OCI-LY1 (cell line): Measurements from ENCODE around the gene C9orf78.

Source experiments
- H2AFZ ChIP-seq: fragments of 200-600 bp; sonication (generic), shearing (Covaris generic); 2 replicates; pipeline ENCODE4 v1.6.0; 2014; ENCODE audit warnings: antibody characterized with exemption, mild to moderate bottlenecking, low read length
- H3F3A ChIP-seq: fragments of 200-600 bp; sonication (generic), shearing (Covaris generic); 2 replicates; pipeline ENCODE4 v1.6.0; 2014; ENCODE audit warnings: mild to moderate bottlenecking, antibody characterized with exemption, low read length, moderate library complexity; ENCODE audit not compliant: insufficient read depth
- H3K27ac ChIP-seq: fragments of 200-600 bp; sonication (generic); 2 replicates; pipeline ENCODE4 v1.5.1; 2014; ENCODE audit warnings: low read length, mixed run types, mild to moderate bottlenecking, low read depth; ENCODE audit not compliant: poor library complexity, severe bottlenecking
- H3K27me3 ChIP-seq: fragments of 200-600 bp; sonication (generic); 2 replicates; pipeline ENCODE4 v1.6.0; 2014; ENCODE audit warnings: antibody characterized with exemption, mild to moderate bottlenecking, low read length, moderate library complexity; ENCODE audit not compliant: insufficient read depth
- H3K36me3 ChIP-seq: fragments of 200-600 bp; sonication (generic); 2 replicates; pipeline ENCODE4 v1.6.1; 2014; ENCODE audit warnings: mild to moderate bottlenecking, antibody characterized with exemption, low read length, moderate library complexity, mixed read lengths; ENCODE audit not compliant: insufficient read depth
- H3K4me1 ChIP-seq: fragments of 200-600 bp; sonication (generic); 2 replicates; pipeline ENCODE4 v1.5.1; 2014; ENCODE audit warnings: mild to moderate bottlenecking, low read length, moderate library complexity; ENCODE audit not compliant: insufficient read depth, severe bottlenecking
- H3K4me2 ChIP-seq: fragments of 200-600 bp; sonication (generic), shearing (Covaris generic); 2 replicates; pipeline ENCODE4 v1.6.1; 2014; ENCODE audit warnings: low read length
- H3K4me3 ChIP-seq: fragments of 200-600 bp; sonication (generic); 2 replicates; pipeline ENCODE4 v1.5.1; 2014; ENCODE audit warnings: low read length, low read depth, mild to moderate bottlenecking, mixed read lengths; ENCODE audit not compliant: poor library complexity, severe bottlenecking
- H3K79me2 ChIP-seq: fragments of 200-600 bp; shearing (Covaris generic); 2 replicates; pipeline ENCODE4 v1.6.1; 2016; ENCODE audit warnings: mixed run types, low read length, mixed read lengths; ENCODE audit not compliant: insufficient read depth
- H3K9ac ChIP-seq: fragments of 200-600 bp; sonication (generic), shearing (Covaris generic); 2 replicates; pipeline ENCODE4 v1.6.1; 2014; ENCODE audit warnings: mild to moderate bottlenecking, low read length, mixed read lengths
- H3K9me2 ChIP-seq: fragments of 200-600 bp; sonication (generic), shearing (Covaris generic); 2 replicates; pipeline ENCODE4 v1.6.1; 2014; ENCODE audit warnings: low read depth, mild to moderate bottlenecking, low read length, mixed read lengths
- H3K9me3 ChIP-seq: fragments of 200-600 bp; shearing (Covaris generic); 2 replicates; pipeline ENCODE4 v1.6.1; 2014; ENCODE audit warnings: low read length, mixed read lengths
- H4K20me1 ChIP-seq: fragments of 200-600 bp; sonication (generic), shearing (Covaris generic); 2 replicates; pipeline ENCODE4 v1.6.0; 2016; ENCODE audit warnings: mild to moderate bottlenecking, low read length; ENCODE audit not compliant: insufficient read depth
- CTCF ChIP-seq: fragments of 200-600 bp; sonication (generic), shearing (Covaris generic); IDR thresholded peaks from 2 replicates; pipeline ENCODE4 v1.5.1; 2017; ENCODE audit warnings: mild to moderate bottlenecking, antibody characterized with exemption, low read length, moderate library complexity, mixed read lengths
- EZH2 ChIP-seq: fragments of 200-600 bp; sonication (generic), shearing (Covaris generic); IDR thresholded peaks from 2 replicates; pipeline ENCODE4 v1.8.0; 2017; ENCODE audit warnings: borderline replicate concordance, mixed run types, mild to moderate bottlenecking, antibody characterized with exemption, low read length, moderate library complexity, mixed read lengths

C9orf78 gene

GRCh38 chr9:129838707-129839259, 3.7 kb upstream of the C9orf78 start:
- Histone ChIP-seq H3K27ac (no peak overlapping the region), H3F3A (no peaks in the 10 kb centered on the region), H2AFZ (no peak overlapping the region), H3K9me2 (no peaks in the 10 kb centered on the region), H3K4me1 (peaks cover 41% of the 10 kb centered on the region), H3K79me2 (peaks cover 10% of the 10 kb centered on the region), H3K27me3 (no peaks in the 10 kb centered on the region), H3K4me3 (no peak overlapping the region), H4K20me1 (no peaks in the 10 kb centered on the region), H3K4me2 (no peak overlapping the region), H3K36me3 (peaks cover 6% of the 10 kb centered on the region; the same call in 1 of the 2 replicates), H3K9ac (no peak overlapping the region), H3K9me3 (no peaks in the 10 kb centered on the region)
- TF ChIP-seq CTCF (no peak), EZH2 (no peak)

GRCh38 chr9:129836311-129837007, 1.4 kb upstream of the C9orf78 start:
- Histone ChIP-seq H3K79me2 (peaks cover 10% of the 10 kb centered on the region), H3K9me2 (no peaks in the 10 kb centered on the region), H3K4me2 (peak overlapping the region; percentile 84), H2AFZ (no peak overlapping the region), H3K4me1 (peaks cover 44% of the 10 kb centered on the region), H3K36me3 (peaks cover 29% of the 10 kb centered on the region), H3F3A (no peaks in the 10 kb centered on the region), H3K9ac (peak overlapping the region; percentile 75), H3K27ac (no peak overlapping the region), H4K20me1 (no peaks in the 10 kb centered on the region), H3K4me3 (peak overlapping the region; percentile 98), H3K9me3 (no peaks in the 10 kb centered on the region), H3K27me3 (no peaks in the 10 kb centered on the region)
- no peak for TF ChIP-seq EZH2
- no peak for TF ChIP-seq CTCF

GRCh38 chr9:129835860-129836223, 767 bp upstream of the C9orf78 start:
- H3K4me1 ChIP-seq, result peaks cover 44% of the 10 kb centered on the region
- H3K27me3 ChIP-seq, result no peaks in the 10 kb centered on the region
- H3K4me3 ChIP-seq, result peak overlapping the region; percentile 98
- no peak overlapping the region for H2AFZ ChIP-seq
- H3K9me2 ChIP-seq, result no peaks in the 10 kb centered on the region
- no peak overlapping the region for H3K27ac ChIP-seq
- no peak for TF ChIP-seq EZH2
- no peak for TF ChIP-seq CTCF
- H4K20me1 ChIP-seq, result no peaks in the 10 kb centered on the region
- no peaks in the 10 kb centered on the region for H3F3A ChIP-seq
- peak overlapping the region; percentile 84 for H3K4me2 ChIP-seq
- H3K9me3 ChIP-seq, result no peaks in the 10 kb centered on the region
- H3K79me2 ChIP-seq, result peaks cover 10% of the 10 kb centered on the region
- peaks cover 35% of the 10 kb centered on the region for H3K36me3 ChIP-seq
- peak overlapping the region; percentile 75 for H3K9ac ChIP-seq
